Coronary artery (tissue), 2 donors: ENCODE results near the gene TMEM258.
A peak's percentile ranks its signal among the peaks of the same experiment; 100 is the strongest.

Experiments used
- DNase-seq: peaks from one replicate; pipeline ENCODE4 v3.0.0-alpha.2; 2017; ENCODE audit warnings: low spot score
- H3K27ac ChIP-seq, 2 donors: fragments of 200-600 bp; sonication (generic); one replicate each; pipeline ENCODE4 v1.5.1; 2016 to 2019
- H3K4me3 ChIP-seq: fragments of 200-600 bp; sonication (generic); 2 replicates; pipeline ENCODE4 v1.5.1; 2016; ENCODE audit warnings: mild to moderate bottlenecking, moderate library complexity
- TF ChIP-seq, protein P1 (sequence below): fragments of 200-600 bp; sonication (generic); IDR thresholded peaks from one replicate; pipeline ENCODE4 v1.5.1; 2019; ENCODE audit warnings: antibody characterized with exemption

Gene TMEM258

DNA sequence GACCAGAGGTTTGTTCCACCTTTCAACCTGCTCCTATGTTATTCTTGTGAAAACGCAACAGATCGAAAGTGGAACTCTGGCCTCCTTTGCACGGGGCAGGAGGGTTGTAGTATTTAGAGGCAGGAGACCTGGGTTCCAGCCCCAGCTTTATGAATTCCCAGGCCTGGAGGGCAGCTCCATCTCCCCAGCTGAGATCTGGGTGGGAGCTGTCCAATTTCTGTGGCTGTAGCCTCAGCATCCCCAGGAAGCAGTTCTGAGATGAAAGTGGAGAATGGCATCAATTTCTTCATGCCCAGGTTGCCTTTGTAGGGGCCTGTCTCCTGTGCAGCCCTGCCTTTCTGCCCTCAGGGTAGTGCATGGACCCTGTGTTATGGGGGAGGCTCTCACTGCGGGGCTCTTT lies 39.8 kb upstream of the TMEM258 start:
- Histone ChIP-seq H3K4me3 (no peak overlapping the region), H3K27ac (peak overlapping the region; percentile 75 to 95)
- DNase-seq: no peak
- TF ChIP-seq, protein P1, sequence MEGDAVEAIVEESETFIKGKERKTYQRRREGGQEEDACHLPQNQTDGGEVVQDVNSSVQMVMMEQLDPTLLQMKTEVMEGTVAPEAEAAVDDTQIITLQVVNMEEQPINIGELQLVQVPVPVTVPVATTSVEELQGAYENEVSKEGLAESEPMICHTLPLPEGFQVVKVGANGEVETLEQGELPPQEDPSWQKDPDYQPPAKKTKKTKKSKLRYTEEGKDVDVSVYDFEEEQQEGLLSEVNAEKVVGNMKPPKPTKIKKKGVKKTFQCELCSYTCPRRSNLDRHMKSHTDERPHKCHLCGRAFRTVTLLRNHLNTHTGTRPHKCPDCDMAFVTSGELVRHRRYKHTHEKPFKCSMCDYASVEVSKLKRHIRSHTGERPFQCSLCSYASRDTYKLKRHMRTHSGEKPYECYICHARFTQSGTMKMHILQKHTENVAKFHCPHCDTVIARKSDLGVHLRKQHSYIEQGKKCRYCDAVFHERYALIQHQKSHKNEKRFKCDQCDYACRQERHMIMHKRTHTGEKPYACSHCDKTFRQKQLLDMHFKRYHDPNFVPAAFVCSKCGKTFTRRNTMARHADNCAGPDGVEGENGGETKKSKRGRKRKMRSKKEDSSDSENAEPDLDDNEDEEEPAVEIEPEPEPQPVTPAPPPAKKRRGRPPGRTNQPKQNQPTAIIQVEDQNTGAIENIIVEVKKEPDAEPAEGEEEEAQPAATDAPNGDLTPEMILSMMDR: no peak

DNA sequence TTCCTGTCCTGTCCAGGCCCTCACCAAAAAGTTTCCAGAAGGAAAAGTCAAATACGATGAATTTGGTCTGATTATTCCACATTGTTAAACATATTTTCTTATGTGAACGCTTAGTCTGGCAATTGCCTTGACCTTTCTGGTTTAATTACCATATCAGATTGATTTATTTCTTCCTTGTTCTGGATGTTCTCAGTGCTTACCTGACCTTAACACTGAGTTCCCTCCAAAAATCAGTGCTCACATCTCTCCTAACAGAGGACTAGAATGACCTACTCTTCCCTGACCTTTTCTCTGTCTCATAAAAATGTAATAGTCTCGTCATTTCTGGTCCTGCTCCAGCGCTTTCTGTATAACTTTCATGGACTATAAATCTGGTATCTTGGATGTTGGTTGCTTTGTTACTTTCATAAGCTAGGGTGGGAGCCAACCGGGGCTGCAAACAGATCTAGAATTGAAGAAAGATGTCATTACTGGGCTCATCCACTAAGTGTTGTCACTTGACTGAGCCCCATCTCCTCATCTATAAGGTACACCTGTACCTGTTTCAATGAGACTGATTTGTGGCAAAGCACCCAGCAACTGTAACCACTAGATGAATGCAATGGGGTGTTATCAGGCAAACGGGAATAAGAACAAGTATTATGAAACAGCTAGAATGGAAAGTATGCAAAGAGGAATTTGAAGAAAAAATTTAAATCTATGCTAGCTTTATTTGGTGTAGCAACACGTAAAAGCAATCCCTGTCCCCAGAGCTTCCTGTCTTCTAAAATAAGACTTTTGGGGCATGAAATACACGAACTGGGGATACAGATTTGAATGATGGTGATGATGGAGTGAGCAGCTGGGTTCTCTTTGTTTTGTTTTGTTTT lies 38.1 kb upstream of the TMEM258 start:
- TF ChIP-seq, protein P1: no peak
- peak overlapping the region; percentile 89 for H3K4me3 ChIP-seq
- H3K27ac ChIP-seq: peak overlapping the region; percentile 75 to 95
- DNase-seq: no peak

GRCh38 chr11:61829806-61830205 lies 37.4 kb upstream of the TMEM258 start:
- TF ChIP-seq, protein P1: no peak
- DNase-seq: no peak
- H3K4me3 ChIP-seq: peak overlapping the region; percentile 89
- peak overlapping the region; percentile 75 to 95 for H3K27ac ChIP-seq

GRCh38 chr11:61828629-61829407 lies 36.4 kb upstream of the TMEM258 start:
- peak; percentile 89 for DNase-seq
- TF ChIP-seq, protein P1: peak; percentile 20
- Histone ChIP-seq H3K4me3 (peak overlapping the region; percentile 89), H3K27ac (peak overlapping the region; percentile 75 to 95)

- DNase-seq: no peak
- TF ChIP-seq, protein P1: no peak
- H3K4me3 ChIP-seq: peak overlapping the region; percentile 89
- H3K27ac ChIP-seq: peak overlapping the region; percentile 75 to 95
These were observed 35.9 kb upstream of the TMEM258 start for GRCh38 chr11:61828379-61828628.

- peak; percentile 97 for DNase-seq
- TF ChIP-seq, protein P1: no peak
- peak within 1 kb of the TSS; percentile 75 to 95 for H3K27ac ChIP-seq
- peak within 1 kb of the TSS; percentile 89 for H3K4me3 ChIP-seq
These were observed 35.4 kb upstream of the TMEM258 start, which contains the start of gene FADS2 for GRCh38 chr11:61827571-61828378. Gene FADS2 (plus strand): TSS chr11:61828300. CDS start chr11:61828391, 91 bp downstream.
